Measurements from ENCODE around the gene IFNW1. TPM values are rescaled to one million over a fixed set of nuclear protein-coding genes. Genes with fewer than 3 reads are reported as not detected.
"Not testable (repeated sequence)": the region's sequence is repeated elsewhere in the genome, so short reads cannot be mapped to it uniquely, and the experiment has no call there.

The IFNW1 gene
- total RNA-seq (2021; ENCODE audit: unreplicated experiment), result not detected
- not detected for polyA plus RNA-seq (2012; ENCODE audit: insufficient read length)
- not detected for Bru-seq, nascent RNA
- not detected for BruChase-seq, experiment 1, labeled RNA remaining after a 2-hour chase
- BruChase-seq, experiment 2, labeled RNA remaining after a 6-hour chase, result not detected
- long read RNA-seq, result 0 reads

DNA sequence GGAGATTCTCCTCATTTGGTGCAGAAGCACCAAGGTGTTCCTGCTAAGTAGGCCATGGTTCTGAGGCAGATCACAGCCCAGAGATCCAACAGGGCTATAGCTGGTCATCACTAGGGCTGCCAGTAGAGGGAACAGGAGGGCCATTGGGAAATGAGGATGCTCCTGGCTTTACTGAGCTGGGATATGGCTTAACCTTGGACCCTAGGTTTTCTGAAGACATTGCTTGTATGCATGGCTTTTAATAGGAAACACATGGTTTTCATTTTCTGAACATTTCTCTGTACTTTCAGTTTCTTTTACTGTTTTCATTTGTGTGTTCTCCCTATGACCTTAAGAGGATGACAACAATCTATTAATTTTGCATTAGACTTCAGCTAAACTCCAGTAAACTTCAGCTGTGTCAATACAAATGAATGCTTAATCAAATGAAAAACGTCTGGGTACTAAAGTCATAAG lies at the start of gene IFNW1:
Gene IFNW1 (minus strand): TSS at position 406 of the 456 bp plus-strand sequence. CDS start 262 bp downstream, at position 144.
- Histone ChIP-seq H3K27ac (ENCODE audit: low read length) (no peak within 1 kb of the TSS), H3K9me3 (ENCODE audit: control insufficient read depth, insufficient read depth, low read depth, low read length) (no peaks in the 10 kb centered on the region), H3K36me3 (ENCODE audit: control insufficient read depth, insufficient read depth, low read length) (no peaks in the 10 kb centered on the region), H3K27me3 (ENCODE audit: control insufficient read depth, insufficient read depth, low read length) (no peaks in the 10 kb centered on the region), H3K4me3 (ENCODE audit: low read depth in 2 of 2, low read length in 2 of 2) (no peak within 1 kb of the TSS), H3K4me1 (ENCODE audit: control insufficient read depth, insufficient read depth, low read length) (no peaks in the 10 kb centered on the region)
- no peak for ATAC-seq
- CTCF ChIA-PET, result no interaction called here
- POLR2A ChIA-PET, result no interaction called here
- no TSS peak for BruUV-seq (replicated peaks)
- TF ChIP-seq, protein P1, sequence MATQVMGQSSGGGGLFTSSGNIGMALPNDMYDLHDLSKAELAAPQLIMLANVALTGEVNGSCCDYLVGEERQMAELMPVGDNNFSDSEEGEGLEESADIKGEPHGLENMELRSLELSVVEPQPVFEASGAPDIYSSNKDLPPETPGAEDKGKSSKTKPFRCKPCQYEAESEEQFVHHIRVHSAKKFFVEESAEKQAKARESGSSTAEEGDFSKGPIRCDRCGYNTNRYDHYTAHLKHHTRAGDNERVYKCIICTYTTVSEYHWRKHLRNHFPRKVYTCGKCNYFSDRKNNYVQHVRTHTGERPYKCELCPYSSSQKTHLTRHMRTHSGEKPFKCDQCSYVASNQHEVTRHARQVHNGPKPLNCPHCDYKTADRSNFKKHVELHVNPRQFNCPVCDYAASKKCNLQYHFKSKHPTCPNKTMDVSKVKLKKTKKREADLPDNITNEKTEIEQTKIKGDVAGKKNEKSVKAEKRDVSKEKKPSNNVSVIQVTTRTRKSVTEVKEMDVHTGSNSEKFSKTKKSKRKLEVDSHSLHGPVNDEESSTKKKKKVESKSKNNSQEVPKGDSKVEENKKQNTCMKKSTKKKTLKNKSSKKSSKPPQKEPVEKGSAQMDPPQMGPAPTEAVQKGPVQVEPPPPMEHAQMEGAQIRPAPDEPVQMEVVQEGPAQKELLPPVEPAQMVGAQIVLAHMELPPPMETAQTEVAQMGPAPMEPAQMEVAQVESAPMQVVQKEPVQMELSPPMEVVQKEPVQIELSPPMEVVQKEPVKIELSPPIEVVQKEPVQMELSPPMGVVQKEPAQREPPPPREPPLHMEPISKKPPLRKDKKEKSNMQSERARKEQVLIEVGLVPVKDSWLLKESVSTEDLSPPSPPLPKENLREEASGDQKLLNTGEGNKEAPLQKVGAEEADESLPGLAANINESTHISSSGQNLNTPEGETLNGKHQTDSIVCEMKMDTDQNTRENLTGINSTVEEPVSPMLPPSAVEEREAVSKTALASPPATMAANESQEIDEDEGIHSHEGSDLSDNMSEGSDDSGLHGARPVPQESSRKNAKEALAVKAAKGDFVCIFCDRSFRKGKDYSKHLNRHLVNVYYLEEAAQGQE (IDR thresholded peaks at IDR 0.05; ENCODE audit: insufficient read depth in 1 of 2, low read depth in 2 of 2, low read length in 1 of 2), result no peak
- TF ChIP-seq, protein P2, sequence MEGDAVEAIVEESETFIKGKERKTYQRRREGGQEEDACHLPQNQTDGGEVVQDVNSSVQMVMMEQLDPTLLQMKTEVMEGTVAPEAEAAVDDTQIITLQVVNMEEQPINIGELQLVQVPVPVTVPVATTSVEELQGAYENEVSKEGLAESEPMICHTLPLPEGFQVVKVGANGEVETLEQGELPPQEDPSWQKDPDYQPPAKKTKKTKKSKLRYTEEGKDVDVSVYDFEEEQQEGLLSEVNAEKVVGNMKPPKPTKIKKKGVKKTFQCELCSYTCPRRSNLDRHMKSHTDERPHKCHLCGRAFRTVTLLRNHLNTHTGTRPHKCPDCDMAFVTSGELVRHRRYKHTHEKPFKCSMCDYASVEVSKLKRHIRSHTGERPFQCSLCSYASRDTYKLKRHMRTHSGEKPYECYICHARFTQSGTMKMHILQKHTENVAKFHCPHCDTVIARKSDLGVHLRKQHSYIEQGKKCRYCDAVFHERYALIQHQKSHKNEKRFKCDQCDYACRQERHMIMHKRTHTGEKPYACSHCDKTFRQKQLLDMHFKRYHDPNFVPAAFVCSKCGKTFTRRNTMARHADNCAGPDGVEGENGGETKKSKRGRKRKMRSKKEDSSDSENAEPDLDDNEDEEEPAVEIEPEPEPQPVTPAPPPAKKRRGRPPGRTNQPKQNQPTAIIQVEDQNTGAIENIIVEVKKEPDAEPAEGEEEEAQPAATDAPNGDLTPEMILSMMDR (IDR thresholded peaks at IDR 0.05), result no peak
- no peak for TF ChIP-seq POLR2AphosphoS5 (IDR thresholded peaks at IDR 0.05; ENCODE audit: low read depth, low read length)
- no peak for TF ChIP-seq SIN3A (IDR thresholded peaks at IDR 0.05; ENCODE audit: borderline replicate concordance, insufficient read depth, low read depth, low read length)
- TF ChIP-seq TCF7L2 (IDR thresholded peaks at IDR 0.05; ENCODE audit: low read depth, low read length), result no peak
- intact Hi-C loops (cut with micrococcal nuclease; ENCODE audit: unreplicated experiment), result no loop called here
- in situ Hi-C loops (cut with HindIII; ENCODE audit: low pct_unique_long_range_greater_than_20kb, low sequenced_read_pairs), result no loop called here
- DNase-seq (ENCODE audit: low read depth, low spot score), result no peak

DNA sequence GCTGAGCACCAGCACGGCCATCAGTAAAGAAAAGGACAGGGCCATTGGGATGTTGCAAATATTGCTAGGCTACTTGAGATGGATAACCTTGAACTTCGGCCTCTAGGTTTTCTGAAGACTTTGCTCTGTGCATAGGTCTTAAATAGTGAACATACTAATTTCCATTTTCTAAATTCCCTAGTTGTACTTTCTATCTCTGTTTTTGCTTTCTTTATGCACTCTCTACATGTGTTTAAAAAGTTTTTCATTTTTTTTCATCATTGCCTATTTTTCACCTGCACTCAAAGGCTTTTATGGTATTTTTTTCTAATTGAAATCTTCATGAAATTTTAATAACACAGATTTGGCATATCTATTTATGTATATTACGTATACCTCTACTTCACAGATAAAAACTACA lies 45.9 kb upstream of the IFNW1 start, which contains the start of gene IFNA4:
Gene IFNA4 (minus strand): TSS at position 101 of the 400 bp plus-strand sequence. CDS start 56 bp downstream, at position 45.
- DNase-seq (ENCODE audit: low read depth, low spot score); H3K36me3 ChIP-seq (ENCODE audit: control insufficient read depth, insufficient read depth, low read length); H3K4me1 ChIP-seq (ENCODE audit: control insufficient read depth, insufficient read depth, low read length); in situ Hi-C loops (cut with HindIII; ENCODE audit: low pct_unique_long_range_greater_than_20kb, low sequenced_read_pairs); CTCF ChIA-PET; H3K4me3 ChIP-seq (ENCODE audit: low read depth in 2 of 2, low read length in 2 of 2); H3K9me3 ChIP-seq (ENCODE audit: control insufficient read depth, insufficient read depth, low read depth, low read length); BruUV-seq (replicated peaks); POLR2A ChIA-PET; H3K27ac ChIP-seq (ENCODE audit: low read length); H3K27me3 ChIP-seq (ENCODE audit: control insufficient read depth, insufficient read depth, low read length); ATAC-seq; intact Hi-C loops (cut with micrococcal nuclease; ENCODE audit: unreplicated experiment): not testable (repeated sequence)

DNA sequence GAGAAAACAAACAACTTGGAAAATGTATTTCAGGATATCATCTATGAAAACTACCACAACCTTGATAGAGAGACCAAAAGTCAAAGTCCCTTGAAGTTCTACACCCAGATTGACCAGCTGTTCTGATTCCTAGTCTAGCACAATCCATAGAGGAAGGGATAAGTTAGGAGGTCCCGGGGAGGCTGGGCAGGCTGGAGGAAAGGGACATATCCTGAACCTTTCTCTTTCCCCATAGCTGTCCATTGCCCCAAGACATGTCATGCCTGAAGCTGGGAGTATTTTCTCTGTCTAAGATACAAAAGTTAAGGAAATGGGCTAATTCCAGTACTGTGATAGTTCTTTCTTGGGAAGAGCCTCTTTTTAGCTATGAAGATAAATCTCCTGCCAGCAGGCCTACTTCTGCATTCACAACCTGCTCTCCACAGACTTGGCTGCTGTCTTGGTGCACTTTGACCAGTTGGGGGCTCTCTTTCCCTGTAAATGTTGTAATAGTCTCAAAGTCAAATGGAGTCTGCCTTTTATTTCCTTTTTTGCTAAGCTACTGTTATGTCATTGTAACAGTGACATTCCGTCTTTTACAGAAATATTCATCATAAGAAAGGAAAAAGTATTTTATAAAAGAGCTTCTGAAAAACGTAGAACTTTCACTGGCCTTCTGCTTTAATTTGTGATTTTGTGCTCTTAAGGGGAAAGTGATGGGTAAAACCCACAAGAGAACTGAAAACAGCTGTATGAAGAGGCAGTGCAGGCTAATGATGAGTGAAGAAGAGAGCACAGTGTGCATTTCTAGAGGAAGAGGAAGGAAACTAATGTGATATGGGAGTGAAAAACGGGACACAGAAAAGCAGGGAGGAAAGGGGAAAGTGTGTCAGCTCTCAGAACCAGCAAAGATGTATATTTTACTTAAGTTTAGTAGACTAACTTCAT lies 41.4 kb upstream of the IFNW1 start:
- POLR2A ChIA-PET; in situ Hi-C loops (cut with HindIII; ENCODE audit: low pct_unique_long_range_greater_than_20kb, low sequenced_read_pairs); DNase-seq (ENCODE audit: low read depth, low spot score); H3K27ac ChIP-seq (ENCODE audit: low read length); ATAC-seq; H3K36me3 ChIP-seq (ENCODE audit: control insufficient read depth, insufficient read depth, low read length); H3K4me3 ChIP-seq (ENCODE audit: low read depth in 2 of 2, low read length in 2 of 2); CTCF ChIA-PET; H3K4me1 ChIP-seq (ENCODE audit: control insufficient read depth, insufficient read depth, low read length); H3K9me3 ChIP-seq (ENCODE audit: control insufficient read depth, insufficient read depth, low read depth, low read length); H3K27me3 ChIP-seq (ENCODE audit: control insufficient read depth, insufficient read depth, low read length); BruUV-seq (replicated peaks); intact Hi-C loops (cut with micrococcal nuclease; ENCODE audit: unreplicated experiment): not testable (repeated sequence)
